GM12878 (cell line): ENCODE results near the gene SVBP. TPM values are rescaled to one million over a fixed set of nuclear protein-coding genes. Genes with fewer than 3 reads are reported as not detected.

Source experiments
- ATF7 ChIP-seq: fragments of 450-650 bp; IDR thresholded peaks from 2 replicates; pipeline ENCODE4 v1.6.1; 2016; ENCODE audit warnings: low read depth, mild to moderate bottlenecking
- CBX5 ChIP-seq: sonication (generic); IDR thresholded peaks from 2 replicates; pipeline ENCODE4 v1.6.1; 2016; ENCODE audit warnings: low read depth, moderate library complexity, mild to moderate bottlenecking, inconsistent platforms
- IKZF2 ChIP-seq, 2 experiments: fragments of 450-650 bp; IDR thresholded peaks; 2 replicates each; pipeline ENCODE4 v1.6.1; 2017; ENCODE audit warnings: mild to moderate bottlenecking in 2 of 2, moderate library complexity in 2 of 2
- MTA2 ChIP-seq: fragments of 450-650 bp; IDR thresholded peaks from 2 replicates; pipeline ENCODE4 v1.6.1; 2016; ENCODE audit warnings: low read depth, mild to moderate bottlenecking, moderate library complexity
- MXI1 ChIP-seq: fragments of 150-350 bp; IDR thresholded peaks from 2 replicates; pipeline ENCODE4 v1.6.1; 2011; ENCODE audit warnings: low read depth, mild to moderate bottlenecking, inconsistent platforms, low read length, improper control_type of control experiment
- SPI1 ChIP-seq: IDR thresholded peaks from 2 replicates; pipeline ENCODE4 v1.6.1; 2011; ENCODE audit warnings: low read depth, mild to moderate bottlenecking, low read length, moderate library complexity, borderline replicate concordance; ENCODE audit not compliant: insufficient read depth
- SREBF1 ChIP-seq: IDR thresholded peaks from 2 replicates; pipeline ENCODE4 v1.6.1; 2012; ENCODE audit warnings: mild to moderate bottlenecking, low read length
- SRF ChIP-seq, 2 experiments: IDR thresholded peaks; 2 replicates each; pipeline ENCODE4 v1.6.1; 2011; ENCODE audit warnings: low read depth in 2 of 2, low read length in 2 of 2, mild to moderate bottlenecking in 1 of 2, moderate library complexity in 1 of 2
- TCF3 ChIP-seq: IDR thresholded peaks from 2 replicates; pipeline ENCODE4 v1.6.1; 2012; ENCODE audit warnings: low read depth, mild to moderate bottlenecking, low read length, borderline replicate concordance; ENCODE audit not compliant: insufficient read depth
- WRNIP1 ChIP-seq: IDR thresholded peaks from 2 replicates; pipeline ENCODE4 v1.6.1; 2011; ENCODE audit warnings: low read depth, low read length, improper control_type of control experiment, borderline replicate concordance
- polyA plus RNA-seq, 11 experiments: library from polyadenylated mRNA; depleted of rRNA in 4 of 11; unstranded in 6 of 11; stranded (reverse) in 5 of 11; fragments of >200 nt; fragmentation: Nextera tagmentation in 4 of 11; fragmentation: Illumina TruSeq in 1 of 11; extraction: Ambion mirVana in 4 of 11; extraction: Trizol in 1 of 11; gene quantifications; 1 replicate in 1 of 11; 2 replicates in 10 of 11; pipeline versions ENCODE4 v1.2.1 to v1.2.3, GENCODE V29; 2011 to 2016; ENCODE audit warnings: inconsistent platforms in 2 of 11, missing spikeins in 2 of 11, low read depth in 1 of 11
- total RNA-seq, 4 experiments: library from RNA; depleted of rRNA in 3 of 4; stranded (reverse); fragments of >200 nt in 3 of 4; fragmentation: Illumina TruSeq in 1 of 4; extraction: Trizol in 1 of 4; gene quantifications; 2 replicates each; pipeline versions ENCODE4 v1.2.1 to v1.2.3, GENCODE V29; 2013 to 2021

Gene SVBP
- total and polyA plus RNA-seq, 10 of the 15 experiments (the other 5 are each of a cell fraction or from before 2014, with no cell fraction given): 12.6 to 29.5 (median 19.8) TPM

- TF ChIP-seq CBX5 (no peak), ATF7 (no peak), MTA2 (no peak), WRNIP1 (no peak), IKZF2 (IDR thresholded peaks at IDR 0.05) (no peak), SREBF1 (no peak), MXI1 (no peak), TCF3 (peak; percentile 38; the same call in 1 of the 2 replicates), SRF (IDR thresholded peaks at IDR 0.05; ENCODE audit: low read depth in 2 of 2, low read length in 2 of 2) (peak in 1 of 2 experiments; percentile 26; a peak in 1 of 4 replicates), SPI1 (0 out of 2 replicates have a peak, but pooled peaks have one; percentile 1)
Measured at GRCh38 chr1:42766741-42767509, 50.3 kb downstream of the SVBP start, which contains the start of the genes C1orf50 and P3H1 (continued).
